Body of pancreas (tissue), 4 donors: ENCODE measurements around the gene KIF22. TPM values are rescaled to one million over a fixed set of nuclear protein-coding genes. Genes with fewer than 3 reads are reported as not detected.

Experiments
- ATAC-seq: fragments of 150-250 bp; one replicate; pipeline ENCODE4 v1.9.1; 2016
- DNase-seq, 4 donors: peaks; one replicate each; pipeline ENCODE4 v3.0.0-alpha.2; 2019
- H3K27ac ChIP-seq, 4 donors: fragments of 200-600 bp; sonication (generic); 1 replicate in 3 of 4; 2 replicates in 1 of 4; pipeline versions ENCODE4 v1.5.1 to v1.6.1; 2016 to 2019; ENCODE audit warnings: mild to moderate bottlenecking in 1 of 4, mixed read lengths in 1 of 4, moderate library complexity in 1 of 4
- H3K27me3 ChIP-seq, 2 donors: fragments of 200-600 bp; sonication (generic); one replicate each; pipeline ENCODE4 v1.6.0; 2016; ENCODE audit warnings: mild to moderate bottlenecking in 1 of 2
- H3K36me3 ChIP-seq, 2 donors: fragments of 200-600 bp; sonication (generic); replicated peaks in 1 of 2; 2 replicates each; pipeline ENCODE4 v1.5.1; 2016; ENCODE audit warnings: low read depth in 2 of 2; ENCODE audit not compliant: insufficient read depth in 1 of 2
- H3K4me1 ChIP-seq: fragments of 200-600 bp; sonication (generic); one replicate; pipeline ENCODE4 v1.6.0; 2016
- H3K4me3 ChIP-seq, 2 donors: fragments of 200-600 bp; sonication (generic); 1 replicate in 1 of 2; 2 replicates in 1 of 2; pipeline ENCODE4 v1.5.1; 2016 to 2019
- H3K9me3 ChIP-seq, 3 donors: fragments of 200-600 bp; sonication (generic); 1 replicate in 2 of 3; 2 replicates in 1 of 3; pipeline ENCODE4 v1.5.1; 2016
- POLR2A ChIP-seq, 3 donors: fragments of 450-650 bp; IDR thresholded peaks; one replicate each; pipeline ENCODE4 v1.6.1; 2016; ENCODE audit warnings: antibody characterized with exemption in 3 of 3, mild to moderate bottlenecking in 2 of 3
- WGBS, 2 donors: methylation state at CpG; one replicate each; pipeline ENCODE4 v1.1.5; 2017; 5-methylcytosine and 5-hydroxymethylcytosine counted together
- intact Hi-C: fragments of 100-400 bp; cut with DNase I; formaldehyde crosslinking; loops from one replicate; pipeline ENCODE4 v1.15.1; 2023
- total RNA-seq, 2 donors: library from RNA; depleted of rRNA; stranded (reverse); fragments of >200 nt; gene quantifications; one replicate each; pipeline ENCODE4 v1.1.0, GENCODE V29; 2016
- TF ChIP-seq, protein P1 (sequence below), 7 experiments: fragments of 450-650 bp in 4 of 7; fragments of 200-600 bp in 3 of 7; sonication (generic) in 3 of 7; IDR thresholded peaks; one replicate each; pipeline ENCODE4 v1.5.1; 2016 to 2019; ENCODE audit warnings: antibody characterized with exemption in 7 of 7

Gene KIF22
- total RNA-seq, 2 donors from 2014 or later = 8.9 to 13.7 TPM

- H3K4me1 ChIP-seq = no peaks in the 10 kb centered on the region
- H3K4me3 ChIP-seq = no peak overlapping the region
- H3K27me3 ChIP-seq = no peaks in the 10 kb centered on the region
- 89% methylated on average over 4 to 8 of the region's 8 CpGs for WGBS, 2 donors
- no peaks in the 10 kb centered on the region for H3K9me3 ChIP-seq
- no peak for ATAC-seq
- no peak for DNase-seq
- intact Hi-C loops = no loop called here
- H3K36me3 ChIP-seq = peaks cover 18 to 43% of the 10 kb centered on the region in 2 donors
- H3K27ac ChIP-seq = no peak overlapping the region
- TF ChIP-seq, protein P1, sequence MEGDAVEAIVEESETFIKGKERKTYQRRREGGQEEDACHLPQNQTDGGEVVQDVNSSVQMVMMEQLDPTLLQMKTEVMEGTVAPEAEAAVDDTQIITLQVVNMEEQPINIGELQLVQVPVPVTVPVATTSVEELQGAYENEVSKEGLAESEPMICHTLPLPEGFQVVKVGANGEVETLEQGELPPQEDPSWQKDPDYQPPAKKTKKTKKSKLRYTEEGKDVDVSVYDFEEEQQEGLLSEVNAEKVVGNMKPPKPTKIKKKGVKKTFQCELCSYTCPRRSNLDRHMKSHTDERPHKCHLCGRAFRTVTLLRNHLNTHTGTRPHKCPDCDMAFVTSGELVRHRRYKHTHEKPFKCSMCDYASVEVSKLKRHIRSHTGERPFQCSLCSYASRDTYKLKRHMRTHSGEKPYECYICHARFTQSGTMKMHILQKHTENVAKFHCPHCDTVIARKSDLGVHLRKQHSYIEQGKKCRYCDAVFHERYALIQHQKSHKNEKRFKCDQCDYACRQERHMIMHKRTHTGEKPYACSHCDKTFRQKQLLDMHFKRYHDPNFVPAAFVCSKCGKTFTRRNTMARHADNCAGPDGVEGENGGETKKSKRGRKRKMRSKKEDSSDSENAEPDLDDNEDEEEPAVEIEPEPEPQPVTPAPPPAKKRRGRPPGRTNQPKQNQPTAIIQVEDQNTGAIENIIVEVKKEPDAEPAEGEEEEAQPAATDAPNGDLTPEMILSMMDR (IDR thresholded peaks at IDR 0.05) = no peak
- TF ChIP-seq POLR2A (IDR thresholded peaks at IDR 0.05) = no peak
Measured at GRCh38 chr16:29843931-29844330, 53.4 kb downstream of the KIF22 start.

- Histone ChIP-seq H3K4me3 (no peak overlapping the region), H3K36me3 (peaks cover 18 to 40% of the 10 kb centered on the region in 2 donors), H3K9me3 (no peaks in the 10 kb centered on the region), H3K27me3 (no peaks in the 10 kb centered on the region), H3K4me1 (no peaks in the 10 kb centered on the region), H3K27ac (no peak overlapping the region)
- no peak for ATAC-seq
- TF ChIP-seq, protein P1 (IDR thresholded peaks at IDR 0.05) = no peak
- TF ChIP-seq POLR2A (IDR thresholded peaks at IDR 0.05) = no peak
- DNase-seq = no peak
- 87 to 88% methylated on average over 7 to 23 of the region's 28 CpGs for WGBS, 2 donors
- intact Hi-C loops = no loop called here
Measured at GRCh38 chr16:29844575-29845331, 54.2 kb downstream of the KIF22 start.

DNA sequence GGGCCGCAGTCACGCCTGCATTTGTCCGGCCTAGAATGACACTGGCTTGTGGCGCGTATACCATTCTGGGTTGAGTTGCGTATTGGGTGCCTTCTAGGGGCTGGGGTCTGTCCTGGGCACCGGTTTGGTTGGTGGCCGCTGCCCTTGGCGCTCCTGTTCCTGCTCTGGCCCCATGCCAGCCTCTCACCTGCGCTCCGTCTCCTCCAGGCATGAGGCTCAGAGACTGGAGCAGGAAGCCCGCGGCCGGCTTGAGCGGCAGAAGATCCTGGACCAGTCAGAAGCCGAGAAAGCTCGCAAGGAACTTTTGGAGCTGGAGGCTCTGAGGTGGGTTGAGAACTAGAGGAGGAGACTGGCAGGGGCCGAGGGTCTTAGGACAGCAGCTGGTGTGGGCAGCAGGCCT, 55.1 kb downstream of the KIF22 start:
- intact Hi-C loops = no loop called here
- ATAC-seq = no peak
- no peaks in the 10 kb centered on the region for H3K27me3 ChIP-seq
- H3K4me3 ChIP-seq = no peak overlapping the region
- TF ChIP-seq, protein P1 (IDR thresholded peaks at IDR 0.05) = no peak
- no peak for TF ChIP-seq POLR2A (IDR thresholded peaks at IDR 0.05)
- peak in 1 of 4 donors; percentile 51 for DNase-seq
- no peaks in the 10 kb centered on the region for H3K4me1 ChIP-seq
- H3K27ac ChIP-seq = no peak overlapping the region
- H3K36me3 ChIP-seq = peaks cover 18 to 35% of the 10 kb centered on the region in 2 donors
- H3K9me3 ChIP-seq = no peaks in the 10 kb centered on the region
- WGBS, 2 donors = 95% methylated on average over 16 to 17 of the region's 18 CpGs

GRCh38 chr16:29848420-29849297, 58.1 kb downstream of the KIF22 start:
- intact Hi-C loops = no loop called here
- H3K27ac ChIP-seq = no peak overlapping the region

More at GRCh38 chr16:29848420-29849297, 58.1 kb downstream of the KIF22 start:
- TF ChIP-seq, protein P1 (IDR thresholded peaks at IDR 0.05) = peak; percentile 76 to 91 (median 85)
- no peak for TF ChIP-seq POLR2A (IDR thresholded peaks at IDR 0.05)
- Histone ChIP-seq H3K27me3 (no peaks in the 10 kb centered on the region), H3K9me3 (no peaks in the 10 kb centered on the region), H3K4me3 (no peak overlapping the region), H3K4me1 (no peaks in the 10 kb centered on the region), H3K36me3 (peaks cover 7 to 17% of the 10 kb centered on the region in 2 donors)
- 27 to 38% methylated on average over 6 to 15 of the region's 15 CpGs for WGBS, 2 donors
- ATAC-seq (peak; percentile 79), DNase-seq (peak; percentile 70 to 82 (median 80))
